Liver (tissue), 9 donors: ENCODE results near the gene ADARB1. TPM values are rescaled to one million over a fixed set of nuclear protein-coding genes. Genes with fewer than 3 reads are reported as not detected.

Experiments used
- DNase-seq: peaks from one replicate; pipeline ENCODE4 v3.0.0-alpha.2; 2017; ENCODE audit warnings: low spot score
- H3K27ac ChIP-seq, 2 donors: one replicate each; pipeline ENCODE4 v1.7.0; 2013; ENCODE audit warnings: inconsistent platforms in 2 of 2, low read length in 2 of 2, control low read depth in 1 of 2, low read depth in 1 of 2, mild to moderate bottlenecking in 1 of 2
- H3K27me3 ChIP-seq, 4 donors: one replicate each; pipeline versions ENCODE4 v1.6.1 to v1.7.0; 2013; ENCODE audit warnings: low read length in 3 of 4, inconsistent platforms in 1 of 4, mild to moderate bottlenecking in 1 of 4, moderate library complexity in 1 of 4; ENCODE audit not compliant: control insufficient read depth in 4 of 4, insufficient read depth in 4 of 4
- H3K36me3 ChIP-seq, 4 donors: one replicate each; pipeline versions ENCODE4 v1.6.1 to v1.7.0; 2013; ENCODE audit warnings: low read length in 3 of 4, mild to moderate bottlenecking in 3 of 4, low read depth in 1 of 4, moderate library complexity in 1 of 4; ENCODE audit not compliant: control insufficient read depth in 4 of 4, insufficient read depth in 3 of 4
- H3K4me1 ChIP-seq, 4 donors: one replicate each; pipeline versions ENCODE4 v1.6.1 to v1.7.0; 2013; ENCODE audit warnings: low read length in 3 of 4, mild to moderate bottlenecking in 3 of 4, moderate library complexity in 1 of 4; ENCODE audit not compliant: control insufficient read depth in 4 of 4, insufficient read depth in 4 of 4
- H3K4me3 ChIP-seq, 3 donors: one replicate each; pipeline versions ENCODE4 v1.6.1 to v1.7.0; 2013; ENCODE audit warnings: low read length in 3 of 3, control low read depth in 1 of 3, low read depth in 1 of 3, mild to moderate bottlenecking in 1 of 3
- H3K9ac ChIP-seq, 2 donors: one replicate each; pipeline ENCODE4 v1.7.0; 2013; ENCODE audit warnings: low read length in 2 of 2, mild to moderate bottlenecking in 2 of 2, moderate library complexity in 2 of 2, control low read depth in 1 of 2, low read depth in 1 of 2
- H3K9me3 ChIP-seq, 4 donors: one replicate each; pipeline versions ENCODE4 v1.6.1 to v1.7.0; 2013; ENCODE audit warnings: low read length in 3 of 4; ENCODE audit not compliant: control insufficient read depth in 4 of 4
- ATF3 ChIP-seq: IDR thresholded peaks from 2 replicates; pipeline ENCODE4 v1.6.1; 2016; ENCODE audit warnings: antibody characterized with exemption
- CTCF ChIP-seq: fragments of 150-350 bp; IDR thresholded peaks from 2 replicates; pipeline ENCODE4 v1.5.1; 2017; ENCODE audit warnings: improper control_type of control experiment, low read depth, low read length; ENCODE audit not compliant: missing input control
- EGR1 ChIP-seq, 2 donors: IDR thresholded peaks; 2 replicates each; pipeline ENCODE4 v1.6.1; 2016 to 2018; ENCODE audit warnings: antibody characterized with exemption in 2 of 2, low read depth in 2 of 2
- FOXA1 ChIP-seq: IDR thresholded peaks from 2 replicates; pipeline ENCODE4 v1.6.1; 2016; ENCODE audit warnings: antibody characterized with exemption
- FOXA2 ChIP-seq: IDR thresholded peaks from 2 replicates; pipeline ENCODE4 v1.6.1; 2016; ENCODE audit warnings: antibody characterized with exemption
- GABPA ChIP-seq, 2 donors: IDR thresholded peaks in 1 of 2; conservative IDR thresholded peaks in 1 of 2; 2 replicates each; pipeline ENCODE4 v1.6.1; 2016; ENCODE audit warnings: antibody characterized with exemption in 2 of 2, mild to moderate bottlenecking in 1 of 2, moderate library complexity in 1 of 2
- HNF4A ChIP-seq, 2 donors: conservative IDR thresholded peaks; 2 replicates each; pipeline ENCODE4 v1.6.1; 2016; ENCODE audit warnings: antibody characterized with exemption in 2 of 2, mild to moderate bottlenecking in 2 of 2
- HNF4G ChIP-seq: IDR thresholded peaks from 2 replicates; pipeline ENCODE4 v1.6.1; 2016; ENCODE audit warnings: antibody characterized with exemption
- JUND ChIP-seq, 2 donors: IDR thresholded peaks; 2 replicates each; pipeline ENCODE4 v1.6.1; 2016; ENCODE audit warnings: antibody characterized with exemption in 2 of 2
- MAX ChIP-seq: IDR thresholded peaks from 2 replicates; pipeline ENCODE4 v1.6.1; 2016; ENCODE audit warnings: antibody characterized with exemption
- RAD21 ChIP-seq, 2 donors: IDR thresholded peaks; 2 replicates each; pipeline ENCODE4 v1.6.1; 2016; ENCODE audit warnings: antibody characterized with exemption in 2 of 2, mild to moderate bottlenecking in 2 of 2
- REST ChIP-seq: IDR thresholded peaks from 2 replicates; pipeline ENCODE4 v1.6.1; 2016; ENCODE audit warnings: antibody characterized with exemption, mild to moderate bottlenecking
- RXRA ChIP-seq, 2 donors: IDR thresholded peaks; 2 replicates each; pipeline ENCODE4 v1.6.1; 2017 to 2018; ENCODE audit warnings: antibody characterized with exemption in 2 of 2, mild to moderate bottlenecking in 1 of 2
- SP1 ChIP-seq: IDR thresholded peaks from 2 replicates; pipeline ENCODE4 v1.6.1; 2018; ENCODE audit warnings: antibody characterized with exemption, mild to moderate bottlenecking
- TAF1 ChIP-seq: conservative IDR thresholded peaks from 2 replicates; pipeline ENCODE4 v1.6.1; 2016; ENCODE audit warnings: antibody characterized with exemption, mild to moderate bottlenecking
- ZBTB33 ChIP-seq: IDR thresholded peaks from 2 replicates; pipeline ENCODE4 v1.6.1; 2016; ENCODE audit warnings: antibody characterized with exemption
- WGBS: extraction: QIAGEN DNeasy Blood & Tissue Kit; methylation state at CpG from one replicate; pipeline ENCODE4 v1.1.7; 2013; 5-methylcytosine and 5-hydroxymethylcytosine counted together
- polyA plus RNA-seq, 2 donors: library from polyadenylated mRNA; stranded (reverse) in 1 of 2; unstranded in 1 of 2; fragments of 200-250 nt in 1 of 2; fragments of >200 nt in 1 of 2; fragmentation: Nextera tagmentation in 1 of 2; extraction: Ambion mirVana in 1 of 2; gene quantifications; one replicate each; pipeline versions ENCODE4 v1.2.1 to v1.2.3, GENCODE V29; 2013 to 2015
- total RNA-seq, 2 donors: library from RNA; depleted of rRNA; stranded (reverse); fragments of >200 nt; gene quantifications; one replicate each; pipeline ENCODE4 v1.2.3, GENCODE V29; 2014
- donor health status: healthy.
- donor health status: healthy.
- donor health status: healthy.
- donor health status: healthy.
- donor health status: healthy.

The ADARB1 gene
- total and polyA plus RNA-seq, 4 donors, result 1.6 to 7.8 (median 2.9) TPM

- Histone ChIP-seq H3K9me3 (no peaks in the 10 kb centered on the region), H3K27me3 (no peaks in the 10 kb centered on the region), H3K4me3 (no peak overlapping the region), H3K4me1 (no peaks in the 10 kb centered on the region), H3K9ac (no peak overlapping the region), H3K27ac (no peak overlapping the region), H3K36me3 (no peaks in the 10 kb centered on the region)
- WGBS, result 96% methylated on average over 3 of the region's 3 CpGs
- no peak for DNase-seq
- TF ChIP-seq REST (no peak), ATF3 (no peak), HNF4G (no peak), HNF4A (conservative IDR thresholded peaks at IDR 0.05) (no peak)
Measured at GRCh38 chr21:45135122-45135521, 60.7 kb downstream of the ADARB1 start.

- Histone ChIP-seq H3K36me3 (no peaks in the 10 kb centered on the region), H3K4me1 (no peaks in the 10 kb centered on the region), H3K9me3 (no peaks in the 10 kb centered on the region), H3K9ac (no peak overlapping the region), H3K27ac (no peak overlapping the region), H3K4me3 (no peak overlapping the region), H3K27me3 (no peaks in the 10 kb centered on the region)
- 92% methylated on average over 9 of the region's 9 CpGs for WGBS
- DNase-seq, result no peak
- TF ChIP-seq FOXA2 (no peak), JUND (IDR thresholded peaks at IDR 0.05) (no peak), EGR1 (IDR thresholded peaks at IDR 0.05; ENCODE audit: low read depth in 2 of 2) (no peak), MAX (no peak), FOXA1 (no peak), RAD21 (IDR thresholded peaks at IDR 0.05) (no peak), RXRA (IDR thresholded peaks at IDR 0.05) (no peak), ZBTB33 (no peak), SP1 (no peak), REST (no peak), HNF4G (no peak), GABPA (IDR thresholded peaks at IDR 0.05 in 1 of 2, conservative IDR thresholded peaks at IDR 0.05 in 1 of 2) (no peak), CTCF (no peak), TAF1 (no peak), ATF3 (no peak), HNF4A (conservative IDR thresholded peaks at IDR 0.05) (no peak)
Measured at GRCh38 chr21:45135868-45136267, 61.5 kb downstream of the ADARB1 start.
